Right atrium auricular region (tissue), 2 donors: ENCODE measurements around the gene ATRN. TPM values are rescaled to one million over a fixed set of nuclear protein-coding genes. Genes with fewer than 3 reads are reported as not detected.

ENCODE experiments used
- DNase-seq: peaks from one replicate; pipeline ENCODE4 v3.0.0-alpha.2; 2019; ENCODE audit warnings: low spot score
- H3K27ac ChIP-seq, 2 donors: fragments of 200-600 bp; sonication (generic); 1 replicate in 1 of 2; 2 replicates in 1 of 2; pipeline ENCODE4 v1.5.1; 2016 to 2019
- H3K27me3 ChIP-seq, 2 donors: fragments of 200-600 bp; sonication (generic); one replicate each; pipeline versions ENCODE4 v1.5.1 to v1.6.0; 2017 to 2019
- H3K36me3 ChIP-seq: fragments of 200-600 bp; sonication (generic); one replicate; pipeline ENCODE4 v1.5.1; 2016
- H3K4me1 ChIP-seq, 2 donors: fragments of 200-600 bp; sonication (generic); one replicate each; pipeline versions ENCODE4 v1.5.1 to v1.6.0; 2017 to 2019
- H3K4me3 ChIP-seq, 2 donors: fragments of 200-600 bp; sonication (generic); 1 replicate in 1 of 2; 2 replicates in 1 of 2; pipeline ENCODE4 v1.5.1; 2017 to 2019; ENCODE audit warnings: mild to moderate bottlenecking in 1 of 2, moderate library complexity in 1 of 2
- H3K9me3 ChIP-seq, 2 donors: fragments of 200-600 bp; sonication (generic); one replicate each; pipeline ENCODE4 v1.5.1; 2019
- total RNA-seq, 2 donors: library from RNA; depleted of rRNA; stranded (reverse); fragments of >200 nt; gene quantifications; one replicate each; pipeline ENCODE4 v1.1.0, GENCODE V29; 2016
- TF ChIP-seq, protein P1 (sequence below), 2 donors: fragments of 200-600 bp; sonication (generic); IDR thresholded peaks; one replicate each; pipeline ENCODE4 v1.5.1; 2019; ENCODE audit warnings: antibody characterized with exemption in 2 of 2

The ATRN gene
- total RNA-seq, 2 donors from 2014 or later = 22.5 to 28.1 TPM

- no peaks in the 10 kb centered on the region for H3K27me3 ChIP-seq
- TF ChIP-seq, protein P1, sequence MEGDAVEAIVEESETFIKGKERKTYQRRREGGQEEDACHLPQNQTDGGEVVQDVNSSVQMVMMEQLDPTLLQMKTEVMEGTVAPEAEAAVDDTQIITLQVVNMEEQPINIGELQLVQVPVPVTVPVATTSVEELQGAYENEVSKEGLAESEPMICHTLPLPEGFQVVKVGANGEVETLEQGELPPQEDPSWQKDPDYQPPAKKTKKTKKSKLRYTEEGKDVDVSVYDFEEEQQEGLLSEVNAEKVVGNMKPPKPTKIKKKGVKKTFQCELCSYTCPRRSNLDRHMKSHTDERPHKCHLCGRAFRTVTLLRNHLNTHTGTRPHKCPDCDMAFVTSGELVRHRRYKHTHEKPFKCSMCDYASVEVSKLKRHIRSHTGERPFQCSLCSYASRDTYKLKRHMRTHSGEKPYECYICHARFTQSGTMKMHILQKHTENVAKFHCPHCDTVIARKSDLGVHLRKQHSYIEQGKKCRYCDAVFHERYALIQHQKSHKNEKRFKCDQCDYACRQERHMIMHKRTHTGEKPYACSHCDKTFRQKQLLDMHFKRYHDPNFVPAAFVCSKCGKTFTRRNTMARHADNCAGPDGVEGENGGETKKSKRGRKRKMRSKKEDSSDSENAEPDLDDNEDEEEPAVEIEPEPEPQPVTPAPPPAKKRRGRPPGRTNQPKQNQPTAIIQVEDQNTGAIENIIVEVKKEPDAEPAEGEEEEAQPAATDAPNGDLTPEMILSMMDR (IDR thresholded peaks at IDR 0.05) = no peak
- no peak overlapping the region for H3K27ac ChIP-seq
- DNase-seq = no peak
- no peak overlapping the region for H3K4me3 ChIP-seq
- H3K4me1 ChIP-seq = no peaks in the 10 kb centered on the region
- H3K36me3 ChIP-seq = no peaks in the 10 kb centered on the region
- H3K9me3 ChIP-seq = no peaks in the 10 kb centered on the region
Measured at GRCh38 chr20:3432844-3433243, 38.0 kb upstream of the ATRN start.

DNA sequence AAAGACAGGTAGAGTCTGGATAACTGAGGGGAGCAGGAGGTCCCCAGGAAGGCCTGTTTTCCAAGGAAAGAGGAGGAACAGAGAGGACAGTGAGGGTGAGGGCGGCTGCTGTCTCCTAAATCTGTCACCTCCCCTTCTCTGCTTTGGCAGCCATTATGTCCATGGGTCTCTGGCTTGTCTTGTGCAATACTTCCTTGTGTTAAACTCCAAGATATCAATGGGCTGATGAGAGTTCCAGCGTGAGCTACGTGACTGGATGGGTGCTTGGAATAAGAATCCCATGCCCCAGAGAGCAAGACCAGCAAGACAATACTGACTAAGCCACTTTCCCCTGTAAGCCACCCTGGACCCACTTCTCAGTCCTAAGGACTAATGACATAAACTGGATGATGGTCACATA lies 37.1 kb upstream of the ATRN start:
- DNase-seq = no peak
- Histone ChIP-seq H3K4me1 (no peaks in the 10 kb centered on the region), H3K9me3 (no peaks in the 10 kb centered on the region), H3K27ac (no peak overlapping the region), H3K36me3 (no peaks in the 10 kb centered on the region), H3K27me3 (no peaks in the 10 kb centered on the region), H3K4me3 (no peak overlapping the region)
- TF ChIP-seq, protein P1 (IDR thresholded peaks at IDR 0.05) = no peak

DNA sequence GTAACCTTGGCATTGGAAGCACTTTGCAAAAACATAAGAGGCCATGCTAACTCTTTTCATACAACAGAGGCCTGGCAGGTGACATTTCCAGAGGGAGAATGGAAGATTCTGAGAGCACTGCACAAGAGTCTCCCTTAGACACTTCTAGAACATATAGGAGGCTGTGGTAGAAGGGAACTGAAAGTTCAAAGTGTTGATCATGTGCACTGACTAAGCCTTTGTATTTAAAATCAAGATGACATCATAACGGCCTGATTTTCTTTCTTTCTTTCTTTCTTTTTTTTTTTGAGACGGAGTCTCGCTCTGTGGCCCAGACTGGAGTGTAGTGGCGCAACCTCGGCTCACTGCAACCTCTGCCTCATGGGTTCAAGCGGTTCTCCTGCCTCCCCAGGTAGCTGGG lies 36.6 kb upstream of the ATRN start:
- no peak for DNase-seq
- H3K4me1 ChIP-seq = no peaks in the 10 kb centered on the region
- H3K27ac ChIP-seq = no peak overlapping the region
- H3K36me3 ChIP-seq = no peaks in the 10 kb centered on the region
- TF ChIP-seq, protein P1 (IDR thresholded peaks at IDR 0.05) = no peak
- no peak overlapping the region for H3K4me3 ChIP-seq
- no peaks in the 10 kb centered on the region for H3K27me3 ChIP-seq
- no peaks in the 10 kb centered on the region for H3K9me3 ChIP-seq

- no peaks in the 10 kb centered on the region for H3K4me1 ChIP-seq
- TF ChIP-seq, protein P1 (IDR thresholded peaks at IDR 0.05) = no peak
- H3K4me3 ChIP-seq = no peak overlapping the region
- no peaks in the 10 kb centered on the region for H3K27me3 ChIP-seq
- no peaks in the 10 kb centered on the region for H3K9me3 ChIP-seq
- no peak for DNase-seq
- H3K36me3 ChIP-seq = no peaks in the 10 kb centered on the region
- H3K27ac ChIP-seq = no peak overlapping the region
Measured at GRCh38 chr20:3436864-3437574, 33.8 kb upstream of the ATRN start.

DNA sequence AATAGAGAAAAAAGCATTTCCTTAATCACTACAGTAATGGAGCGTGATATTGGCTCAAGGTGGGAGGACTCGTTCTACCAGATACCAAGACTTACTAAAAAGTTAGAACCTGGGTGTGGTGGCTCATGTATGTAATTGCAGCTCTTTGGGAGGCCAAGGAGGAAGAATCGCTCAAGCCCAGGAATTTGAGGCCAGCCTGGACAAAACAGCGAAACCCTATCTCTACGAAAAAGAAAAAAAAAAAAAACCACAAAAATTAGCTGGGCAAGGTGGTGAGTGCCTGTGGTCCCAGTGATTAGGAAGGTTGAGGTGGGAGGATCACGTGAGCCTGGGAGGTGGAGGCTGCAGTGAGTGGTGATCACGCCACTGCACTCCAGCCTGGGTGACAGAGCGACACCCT lies 24.0 kb upstream of the ATRN start:
- TF ChIP-seq, protein P1 (IDR thresholded peaks at IDR 0.05) = no peak
- no peaks in the 10 kb centered on the region for H3K9me3 ChIP-seq
- H3K4me3 ChIP-seq = no peak overlapping the region
- H3K27me3 ChIP-seq = no peaks in the 10 kb centered on the region
- no peaks in the 10 kb centered on the region for H3K36me3 ChIP-seq
- H3K4me1 ChIP-seq = no peaks in the 10 kb centered on the region
- DNase-seq = no peak
- H3K27ac ChIP-seq = no peak overlapping the region

- DNase-seq = no peak
- H3K4me3 ChIP-seq = no peak overlapping the region
- H3K4me1 ChIP-seq = no peaks in the 10 kb centered on the region
- no peaks in the 10 kb centered on the region for H3K36me3 ChIP-seq
- no peaks in the 10 kb centered on the region for H3K9me3 ChIP-seq
- no peak overlapping the region for H3K27ac ChIP-seq
- no peaks in the 10 kb centered on the region for H3K27me3 ChIP-seq
- TF ChIP-seq, protein P1 (IDR thresholded peaks at IDR 0.05) = no peak
Measured at GRCh38 chr20:3447321-3447720, 23.5 kb upstream of the ATRN start.
